ENCODE data around the gene FAM83B. TPM values are rescaled to one million over a fixed set of nuclear protein-coding genes. Genes with fewer than 3 reads are reported as not detected.

Gene FAM83B
- total RNA-seq, 1 experiment from 2014 or later = 15.6 TPM

GRCh38 chr6:54876365-54876764 is 29.8 kb downstream of the FAM83B start:
- H3K79me2 ChIP-seq (ENCODE audit: low read depth) = 0 out of 2 replicates have a peak, but pooled peaks cover 15% of the 10 kb centered on the region
- POLR2A ChIA-PET (ENCODE audit: unreplicated experiment) = no interaction called here
- intact Hi-C loops (cut with micrococcal nuclease; ENCODE audit: unreplicated experiment) = no loop called here

GRCh38 chr6:54876871-54877270 is 30.3 kb downstream of the FAM83B start:
- H3K4me2 ChIP-seq = no peak overlapping the region
- H4K20me1 ChIP-seq (ENCODE audit: insufficient read depth) = no peaks in the 10 kb centered on the region
- intact Hi-C loops (cut with micrococcal nuclease; ENCODE audit: unreplicated experiment) = no loop called here
- no peak overlapping the region for H3K4me3 ChIP-seq
- H3K27me3 ChIP-seq (ENCODE audit: insufficient read depth, low read depth) = no peaks in the 10 kb centered on the region
- H3K9me2 ChIP-seq (ENCODE audit: insufficient read depth) = 0 out of 2 replicates have a peak, but pooled peaks cover 4% of the 10 kb centered on the region
- H3K9me3 ChIP-seq (ENCODE audit: insufficient read depth, low read depth) = no peaks in the 10 kb centered on the region
- H3F3A ChIP-seq (ENCODE audit: insufficient read depth, low read depth) = peaks cover 12% of the 10 kb centered on the region
- ChIA-PET CTCF (no interaction called here), POLR2A (ENCODE audit: unreplicated experiment) (no interaction called here)
- H3K79me2 ChIP-seq (ENCODE audit: low read depth) = 0 out of 2 replicates have a peak, but pooled peaks cover 15% of the 10 kb centered on the region
- BruUV-seq (replicated peaks) = no TSS peak
- H3K27ac ChIP-seq = no peak overlapping the region
- peaks cover 5% of the 10 kb centered on the region; the same call in 1 of the 2 replicates for H3K36me3 ChIP-seq (ENCODE audit: low read depth)
- no peak overlapping the region for H2AFZ ChIP-seq
- TF ChIP-seq EZH2 (IDR thresholded peaks at IDR 0.05; ENCODE audit: low read depth) = no peak
- TF ChIP-seq CTCF (conservative IDR thresholded peaks at IDR 0.05) = no peak
- no peak for DNase-seq
- H3K4me1 ChIP-seq (replicated peaks; ENCODE audit: insufficient read depth) = peaks cover 32% of the 10 kb centered on the region

More at GRCh38 chr6:54876365-54876764, 29.8 kb downstream of the FAM83B start:
- TF ChIP-seq EZH2 (IDR thresholded peaks at IDR 0.05; ENCODE audit: low read depth) (no peak), CTCF (conservative IDR thresholded peaks at IDR 0.05) (no peak)
- CTCF ChIA-PET = interaction anchor here (0.5 kb wide), 1 partner anchor 39 kb away, joined by 3 read pairs; no protein-coding TSS in a partner anchor
- H4K20me1 ChIP-seq (ENCODE audit: insufficient read depth) = no peaks in the 10 kb centered on the region
- H3K27me3 ChIP-seq (ENCODE audit: insufficient read depth, low read depth) = no peaks in the 10 kb centered on the region
- H2AFZ ChIP-seq = no peak overlapping the region
- DNase-seq = peak in 1 of 2 experiments; percentile 27
- no peak overlapping the region for H3K4me3 ChIP-seq
- peaks cover 12% of the 10 kb centered on the region for H3F3A ChIP-seq (ENCODE audit: insufficient read depth, low read depth)
- H3K27ac ChIP-seq = no peak overlapping the region
- no peak overlapping the region for H3K4me2 ChIP-seq
- peaks cover 32% of the 10 kb centered on the region for H3K4me1 ChIP-seq (replicated peaks; ENCODE audit: insufficient read depth)
- 0 out of 2 replicates have a peak, but pooled peaks cover 4% of the 10 kb centered on the region for H3K9me2 ChIP-seq (ENCODE audit: insufficient read depth)
- no TSS peak for BruUV-seq (replicated peaks)
- H3K36me3 ChIP-seq (ENCODE audit: low read depth) = peaks cover 5% of the 10 kb centered on the region; the same call in 1 of the 2 replicates
- H3K9me3 ChIP-seq (ENCODE audit: insufficient read depth, low read depth) = no peaks in the 10 kb centered on the region

- Histone ChIP-seq H3K27ac (no peak overlapping the region), H3K79me2 (ENCODE audit: low read depth) (0 out of 2 replicates have a peak, but pooled peaks cover 10% of the 10 kb centered on the region), H3F3A (ENCODE audit: insufficient read depth, low read depth) (peaks cover 12% of the 10 kb centered on the region), H3K4me2 (no peak overlapping the region), H3K36me3 (ENCODE audit: low read depth) (no peaks in the 10 kb centered on the region; the same call in 1 of the 2 replicates), H3K9me3 (ENCODE audit: insufficient read depth, low read depth) (no peaks in the 10 kb centered on the region), H2AFZ (no peak overlapping the region), H4K20me1 (ENCODE audit: insufficient read depth) (no peaks in the 10 kb centered on the region), H3K4me1 (replicated peaks; ENCODE audit: insufficient read depth) (peaks cover 32% of the 10 kb centered on the region), H3K9me2 (ENCODE audit: insufficient read depth) (0 out of 2 replicates have a peak, but pooled peaks cover 4% of the 10 kb centered on the region), H3K27me3 (ENCODE audit: insufficient read depth, low read depth) (no peaks in the 10 kb centered on the region), H3K4me3 (no peak overlapping the region)
- no peak for DNase-seq
- no peak for TF ChIP-seq CTCF (conservative IDR thresholded peaks at IDR 0.05)
- TF ChIP-seq EZH2 (IDR thresholded peaks at IDR 0.05; ENCODE audit: low read depth) = no peak
- intact Hi-C loops (cut with micrococcal nuclease; ENCODE audit: unreplicated experiment) = no loop called here
- no TSS peak for BruUV-seq (replicated peaks)
- CTCF ChIA-PET = no interaction called here
- POLR2A ChIA-PET (ENCODE audit: unreplicated experiment) = no interaction called here
These were observed 31.2 kb downstream of the FAM83B start for GRCh38 chr6:54877713-54878317.
